Measurements from ENCODE around the gene ADH7. TPM values are rescaled to one million over a fixed set of nuclear protein-coding genes. Genes with fewer than 3 reads are reported as not detected.
"Not testable (repeated sequence)": the region's sequence is repeated elsewhere in the genome, so short reads cannot be mapped to it uniquely, and the experiment has no call there.

The ADH7 gene
- total RNA-seq, 1 experiment from 2014 or later, result not detected

DNA sequence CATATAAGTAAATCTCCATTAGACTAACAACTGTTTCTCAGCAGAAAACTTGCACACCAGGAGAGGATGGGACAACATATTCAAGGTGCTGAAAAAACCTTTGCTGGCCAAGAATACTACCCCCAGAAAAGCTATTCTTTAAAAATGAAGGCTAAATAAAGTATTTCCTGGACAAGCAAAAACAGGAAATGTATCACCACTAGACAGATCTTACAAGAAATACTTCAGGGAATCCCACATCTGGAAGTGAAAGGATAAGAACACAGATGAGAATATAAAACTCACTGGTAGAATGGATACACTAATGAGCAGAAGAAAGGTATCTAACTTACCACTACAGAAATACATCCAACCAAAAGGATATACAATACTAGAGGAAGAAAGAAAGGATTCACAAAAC is 55.6 kb downstream of the ADH7 start:
- no peak for DNase-seq (ENCODE audit: low read depth)

DNA sequence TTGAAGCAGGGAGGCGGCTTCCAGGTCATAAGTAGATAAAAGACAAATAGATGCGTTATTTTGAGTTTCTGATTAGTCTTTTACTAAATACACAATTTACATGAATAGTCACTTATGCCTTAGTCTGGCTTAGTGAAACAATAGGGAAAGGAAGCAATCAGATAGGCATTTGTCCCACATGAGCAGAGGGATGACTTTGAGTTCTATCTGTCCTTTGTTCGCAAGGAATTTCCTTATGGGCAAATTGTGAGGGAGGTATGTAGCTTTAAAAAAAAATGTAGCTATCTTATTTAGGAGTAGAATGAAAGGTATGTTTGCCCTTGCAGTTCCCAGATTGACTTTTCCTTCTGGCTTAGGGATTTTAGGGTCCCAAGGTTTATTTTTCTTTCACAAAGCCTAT is 56.3 kb downstream of the ADH7 start:
- no peak for DNase-seq (ENCODE audit: low read depth)

DNA sequence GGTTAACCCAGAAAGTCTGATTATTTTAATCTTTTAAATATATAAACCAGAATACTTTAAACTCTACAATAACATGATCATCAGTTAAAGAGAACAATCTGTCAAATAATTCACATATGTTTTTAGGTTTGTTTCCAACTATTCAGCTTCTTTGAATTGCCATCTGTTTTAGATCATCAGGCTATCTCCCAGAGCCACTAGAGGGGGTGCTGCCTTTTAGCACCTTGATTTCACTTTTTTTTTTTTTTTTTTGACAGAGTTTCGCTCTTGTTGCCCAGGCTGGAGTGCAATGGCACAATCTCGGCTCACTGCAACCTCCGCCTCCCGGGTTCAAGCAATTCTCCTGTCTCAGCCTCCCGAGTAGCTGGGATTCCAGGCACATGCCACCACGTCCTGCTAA is 57.8 kb downstream of the ADH7 start:
- peak; percentile 7 for DNase-seq (ENCODE audit: low read depth)

GRCh38 chr4:99372464-99372863 is 62.7 kb downstream of the ADH7 start:
- not testable (repeated sequence) for DNase-seq (ENCODE audit: low read depth)

DNA sequence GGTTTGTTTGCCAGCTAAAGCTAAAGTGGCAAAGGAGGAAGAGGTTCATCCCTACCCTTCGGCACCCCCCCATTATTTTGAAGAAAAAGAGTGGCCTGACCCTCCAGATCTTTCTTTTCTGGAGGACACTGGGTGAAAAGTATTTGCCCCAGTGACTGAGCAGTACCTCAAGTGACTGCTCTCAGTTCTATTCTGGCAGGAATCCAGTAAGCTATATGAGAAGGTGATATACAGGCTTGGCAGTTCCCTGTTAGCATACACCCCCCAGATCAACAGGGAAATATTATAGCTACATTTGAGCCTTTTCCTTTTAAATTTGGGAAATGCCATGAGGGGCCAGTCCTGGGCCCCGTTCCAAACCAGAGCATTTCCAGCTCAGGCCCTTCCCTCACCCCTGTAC is 67.3 kb downstream of the ADH7 start:
- not testable (repeated sequence) for DNase-seq (ENCODE audit: low read depth)

GRCh38 chr4:99366491-99366890 is 68.7 kb downstream of the ADH7 start:
- no peak for DNase-seq (ENCODE audit: low read depth)

- no peak for DNase-seq (ENCODE audit: low read depth)
Measured at GRCh38 chr4:99362768-99363167, 72.4 kb downstream of the ADH7 start.

Other genes with a start within 250 kb of the ADH7 start
- not detected in 2 replicates for gene ADH6, start 216.1 kb downstream of the ADH7 start, total RNA-seq (2014; rRNA removed; shearing (Covaris generic))
- gene ADH1A, start 144.4 kb downstream of the ADH7 start, total RNA-seq (2014; rRNA removed; shearing (Covaris generic)), result not detected in 2 replicates
- gene ADH1B, start 113.9 kb downstream of the ADH7 start, total RNA-seq (2014; rRNA removed; shearing (Covaris generic)), result not detected in 2 replicates
- 0.05 and 0.57 TPM in 2 replicates for gene ADH1C, start 82.6 kb downstream of the ADH7 start, total RNA-seq (2014; rRNA removed; shearing (Covaris generic))
- gene C4orf17, start 75.7 kb upstream of the ADH7 start, total RNA-seq (2014; rRNA removed; shearing (Covaris generic)), result not detected in 2 replicates
- gene TRMT10A, start 128.7 kb upstream of the ADH7 start, total RNA-seq (2014; rRNA removed; shearing (Covaris generic)), result 3.4 and 3.7 TPM in 2 replicates
- 0.22 and 1.9 TPM in 2 replicates for gene MTTP, start 139.5 kb upstream of the ADH7 start, total RNA-seq (2014; rRNA removed; shearing (Covaris generic))
- 0.02 and 0.37 TPM in 2 replicates for gene C4orf54, start 222.5 kb upstream of the ADH7 start, total RNA-seq (2014; rRNA removed; shearing (Covaris generic))